HEK293T (cell line): Measurements from ENCODE around the gene RNF213.

Experiments used
- ARNT ChIP-seq: fragments of 450-650 bp; IDR thresholded peaks from 2 replicates; pipeline ENCODE4 v1.6.1; 2017; ENCODE audit warnings: mild to moderate bottlenecking
- BHLHE40 ChIP-seq: fragments of 450-650 bp; IDR thresholded peaks from 2 replicates; pipeline ENCODE4 v1.6.1; 2016; ENCODE audit warnings: mild to moderate bottlenecking, moderate library complexity, borderline replicate concordance
- CTBP1 ChIP-seq: fragments of 450-650 bp; IDR thresholded peaks from 2 replicates; pipeline ENCODE4 v1.6.1; 2016; ENCODE audit warnings: borderline replicate concordance
- ELF4 ChIP-seq: fragments of 450-650 bp; IDR thresholded peaks from 2 replicates; pipeline ENCODE4 v1.6.1; 2017; ENCODE audit warnings: antibody characterized with exemption
- FOXK2 ChIP-seq: fragments of 450-650 bp; IDR thresholded peaks from 2 replicates; pipeline ENCODE4 v1.6.1; 2016; ENCODE audit warnings: mild to moderate bottlenecking
- FOXM1 ChIP-seq: fragments of 450-650 bp; IDR thresholded peaks from 2 replicates; pipeline ENCODE4 v1.6.1; 2017; ENCODE audit warnings: mild to moderate bottlenecking, borderline replicate concordance
- HDGF ChIP-seq: fragments of 450-650 bp; IDR thresholded peaks from 2 replicates; pipeline ENCODE4 v1.6.1; 2017; ENCODE audit warnings: antibody characterized with exemption, borderline replicate concordance
- NFRKB ChIP-seq: fragments of 450-650 bp; IDR thresholded peaks from 2 replicates; pipeline ENCODE4 v1.6.1; 2016; ENCODE audit warnings: mild to moderate bottlenecking, moderate library complexity
- PKNOX1 ChIP-seq: fragments of 450-650 bp; IDR thresholded peaks from 2 replicates; pipeline ENCODE4 v1.6.1; 2016
- SP1 ChIP-seq: fragments of 450-650 bp; IDR thresholded peaks from 2 replicates; pipeline ENCODE4 v1.6.1; 2017
- SUZ12 ChIP-seq: fragments of 450-650 bp; IDR thresholded peaks from 2 replicates; pipeline ENCODE4 v1.6.1; 2016; ENCODE audit warnings: mild to moderate bottlenecking
- ZNF384 ChIP-seq: fragments of 450-650 bp; IDR thresholded peaks from 2 replicates; pipeline ENCODE4 v1.6.1; 2016

- TF ChIP-seq SUZ12 (no peak), CTBP1 (no peak), FOXM1 (no peak), ZNF384 (no peak), SP1 (no peak), FOXK2 (no peak), HDGF (no peak), PKNOX1 (no peak), ELF4 (no peak), ARNT (no peak), BHLHE40 (no peak), NFRKB (no peak)
These were observed 101.9 kb downstream of the RNF213 start for GRCh38 chr17:80362428-80363119.
